ENCODE measurements around the gene URM1.

Gene URM1

GRCh38 chr9:128388150-128388549 lies 17.0 kb downstream of the URM1 start:
- H3K79me2 ChIP-seq (ENCODE audit: insufficient read depth, low read length): no peaks in the 10 kb centered on the region
- H3F3A ChIP-seq (ENCODE audit: insufficient read depth, low read length): no peaks in the 10 kb centered on the region
- no peak overlapping the region for H3K4me2 ChIP-seq (ENCODE audit: low read length)
- H3K36me3 ChIP-seq (ENCODE audit: insufficient read depth, low read length): peaks cover 49% of the 10 kb centered on the region
- no peak overlapping the region for H3K4me3 ChIP-seq (ENCODE audit: low read depth, low read length, poor library complexity, severe bottlenecking)
- no peaks in the 10 kb centered on the region for H3K27me3 ChIP-seq (ENCODE audit: insufficient read depth, low read length)
- H2AFZ ChIP-seq (ENCODE audit: low read length): no peak overlapping the region
- no peaks in the 10 kb centered on the region for H4K20me1 ChIP-seq (ENCODE audit: insufficient read depth, low read length)
- H3K9ac ChIP-seq (ENCODE audit: low read length): no peak overlapping the region
- no peaks in the 10 kb centered on the region for H3K4me1 ChIP-seq (ENCODE audit: insufficient read depth, low read length, severe bottlenecking)
- H3K27ac ChIP-seq (ENCODE audit: low read depth, low read length, poor library complexity, severe bottlenecking): no peak overlapping the region
- H3K9me3 ChIP-seq (ENCODE audit: low read length): no peaks in the 10 kb centered on the region
- no peaks in the 10 kb centered on the region for H3K9me2 ChIP-seq (ENCODE audit: low read depth, low read length)
- TF ChIP-seq CTCF (IDR thresholded peaks at IDR 0.05; ENCODE audit: low read length) (no peak), EZH2 (IDR thresholded peaks at IDR 0.05; ENCODE audit: borderline replicate concordance, low read length) (no peak)

GRCh38 chr9:128389395-128390149 lies 18.4 kb downstream of the URM1 start:
- Histone ChIP-seq H3K27ac (ENCODE audit: low read depth, low read length, poor library complexity, severe bottlenecking) (no peak overlapping the region), H3K27me3 (ENCODE audit: insufficient read depth, low read length) (no peaks in the 10 kb centered on the region), H3F3A (ENCODE audit: insufficient read depth, low read length) (no peaks in the 10 kb centered on the region), H3K9me3 (ENCODE audit: low read length) (no peaks in the 10 kb centered on the region), H3K4me2 (ENCODE audit: low read length) (no peak overlapping the region), H3K4me3 (ENCODE audit: low read depth, low read length, poor library complexity, severe bottlenecking) (no peak overlapping the region), H3K9ac (ENCODE audit: low read length) (no peak overlapping the region), H2AFZ (ENCODE audit: low read length) (no peak overlapping the region), H3K9me2 (ENCODE audit: low read depth, low read length) (no peaks in the 10 kb centered on the region), H3K4me1 (ENCODE audit: insufficient read depth, low read length, severe bottlenecking) (no peaks in the 10 kb centered on the region), H4K20me1 (ENCODE audit: insufficient read depth, low read length) (no peaks in the 10 kb centered on the region), H3K36me3 (ENCODE audit: insufficient read depth, low read length) (peaks cover 40% of the 10 kb centered on the region), H3K79me2 (ENCODE audit: insufficient read depth, low read length) (no peaks in the 10 kb centered on the region)
- no peak for TF ChIP-seq CTCF (IDR thresholded peaks at IDR 0.05; ENCODE audit: low read length)
- no peak for TF ChIP-seq EZH2 (IDR thresholded peaks at IDR 0.05; ENCODE audit: borderline replicate concordance, low read length)

- no peak overlapping the region for H3K4me2 ChIP-seq (ENCODE audit: low read length)
- no peaks in the 10 kb centered on the region for H3F3A ChIP-seq (ENCODE audit: insufficient read depth, low read length)
- no peak overlapping the region for H3K27ac ChIP-seq (ENCODE audit: low read depth, low read length, poor library complexity, severe bottlenecking)
- no peaks in the 10 kb centered on the region for H3K79me2 ChIP-seq (ENCODE audit: insufficient read depth, low read length)
- no peak overlapping the region for H2AFZ ChIP-seq (ENCODE audit: low read length)
- H3K9ac ChIP-seq (ENCODE audit: low read length): no peak overlapping the region
- H3K9me2 ChIP-seq (ENCODE audit: low read depth, low read length): no peaks in the 10 kb centered on the region
- no peak overlapping the region for H3K4me3 ChIP-seq (ENCODE audit: low read depth, low read length, poor library complexity, severe bottlenecking)
- H4K20me1 ChIP-seq (ENCODE audit: insufficient read depth, low read length): no peaks in the 10 kb centered on the region
- no peaks in the 10 kb centered on the region for H3K27me3 ChIP-seq (ENCODE audit: insufficient read depth, low read length)
- H3K4me1 ChIP-seq (ENCODE audit: insufficient read depth, low read length, severe bottlenecking): no peaks in the 10 kb centered on the region
- H3K36me3 ChIP-seq (ENCODE audit: insufficient read depth, low read length): peaks cover 34% of the 10 kb centered on the region
- TF ChIP-seq EZH2 (IDR thresholded peaks at IDR 0.05; ENCODE audit: borderline replicate concordance, low read length) (no peak), CTCF (IDR thresholded peaks at IDR 0.05; ENCODE audit: low read length) (no peak)
- H3K9me3 ChIP-seq (ENCODE audit: low read length): no peaks in the 10 kb centered on the region
These were observed 19.1 kb downstream of the URM1 start for GRCh38 chr9:128390150-128390812.

All from OCI-LY1 (cell line).